ENCODE measurements around the gene ZNF593. TPM values are rescaled to one million over a fixed set of nuclear protein-coding genes. Genes with fewer than 3 reads are reported as not detected.

Gene ZNF593
- total RNA-seq, 4 donors from 2014 or later = 7.9 to 27.1 (median 16.3) TPM

- H3K27ac ChIP-seq = peak overlapping the region in 1 of 2 donors; percentile 63
- intact Hi-C loops (cut with DNase I; ENCODE audit: low total_unique reads) = loop anchor here (5.0 kb wide), 1 partner anchor 122 kb away; no protein-coding TSS in a partner anchor
Observed at GRCh38 chr1:26159743-26160039, 10.0 kb upstream of the ZNF593 start.

GRCh38 chr1:26160527-26161414 is 8.9 kb upstream of the ZNF593 start:
- DNase-seq = no peak
- TF ChIP-seq POLR2A (IDR thresholded peaks at IDR 0.05) (no peak), CTCF (IDR thresholded peaks at IDR 0.05) (no peak)
- H3K4me1 ChIP-seq = peaks cover 0 to 7% of the 10 kb centered on the region in 2 donors
- peak overlapping the region in 1 of 2 donors; percentile 63 for H3K27ac ChIP-seq
- H3K9me3 ChIP-seq = no peaks in the 10 kb centered on the region
- intact Hi-C loops (cut with DNase I; ENCODE audit: low total_unique reads) = loop anchor here (5.0 kb wide), 1 partner anchor 123 kb away; no protein-coding TSS in a partner anchor
- H3K27me3 ChIP-seq = no peaks in the 10 kb centered on the region
- H3K4me3 ChIP-seq = peak overlapping the region; percentile 34 to 40
- no peaks in the 10 kb centered on the region for H3K36me3 ChIP-seq

More at GRCh38 chr1:26159743-26160039, 10.0 kb upstream of the ZNF593 start:
- TF ChIP-seq POLR2A (IDR thresholded peaks at IDR 0.05) (no peak), CTCF (IDR thresholded peaks at IDR 0.05) (no peak)
- Histone ChIP-seq H3K27me3 (no peaks in the 10 kb centered on the region), H3K36me3 (no peaks in the 10 kb centered on the region), H3K4me3 (peak overlapping the region; percentile 4 to 34), H3K4me1 (peaks cover 0 to 7% of the 10 kb centered on the region in 2 donors), H3K9me3 (no peaks in the 10 kb centered on the region)
- DNase-seq = no peak

- no peaks in the 10 kb centered on the region for H3K9me3 ChIP-seq
- TF ChIP-seq CTCF (IDR thresholded peaks at IDR 0.05) (peak in 2 of 4 experiments; percentile 22 to 32), POLR2A (IDR thresholded peaks at IDR 0.05) (no peak)
- peaks cover 0 to 7% of the 10 kb centered on the region in 2 donors for H3K4me1 ChIP-seq
- intact Hi-C loops (cut with DNase I; ENCODE audit: low total_unique reads) = loop anchor here (5.0 kb wide), 1 partner anchor 124 kb away; no protein-coding TSS in a partner anchor
- no peaks in the 10 kb centered on the region for H3K36me3 ChIP-seq
- H3K27ac ChIP-seq = peak overlapping the region; percentile 33 to 51
- peak overlapping the region; percentile 34 to 40 for H3K4me3 ChIP-seq
- no peaks in the 10 kb centered on the region for H3K27me3 ChIP-seq
- DNase-seq = peak in 1 of 2 donors; percentile 47
Observed at GRCh38 chr1:26161415-26162219, 8.1 kb upstream of the ZNF593 start.

- DNase-seq = no peak
- TF ChIP-seq POLR2A (IDR thresholded peaks at IDR 0.05) (no peak), CTCF (IDR thresholded peaks at IDR 0.05) (no peak)
- Histone ChIP-seq H3K27me3 (no peaks in the 10 kb centered on the region), H3K36me3 (no peaks in the 10 kb centered on the region), H3K27ac (peak overlapping the region in 1 of 2 donors; percentile 51), H3K9me3 (no peaks in the 10 kb centered on the region), H3K4me3 (peak overlapping the region; percentile 34 to 40), H3K4me1 (peaks cover 0 to 7% of the 10 kb centered on the region in 2 donors)
- intact Hi-C loops (cut with DNase I; ENCODE audit: low total_unique reads) = loop anchor here (5.0 kb wide), 1 partner anchor 125 kb away; no protein-coding TSS in a partner anchor
Observed at GRCh38 chr1:26162220-26162709, 7.4 kb upstream of the ZNF593 start.

Measured in uterus (tissue), 4 donors.